Endometrial microvascular endothelial cells (primary cell): Measurements from ENCODE around the gene EYA2. TPM values are rescaled to one million over a fixed set of nuclear protein-coding genes. Genes with fewer than 3 reads are reported as not detected.

Source experiments
- in situ Hi-C: cut with HindIII; loops from 2 replicates; pipeline ENCODE4 v1.10.0; 2017; ENCODE audit warnings: low sequenced_read_pairs, low pct_unique_long_range_greater_than_20kb; ENCODE audit errors: inconsistent ontology term
- total RNA-seq: library from RNA; depleted of rRNA; stranded (reverse); fragments of >200 nt; gene quantifications from one replicate; pipeline ENCODE4 v1.2.3, GENCODE V29; 2015; ENCODE audit errors: inconsistent ontology term

The EYA2 gene
- total RNA-seq, 1 donor from 2014 or later: not detected

DNA sequence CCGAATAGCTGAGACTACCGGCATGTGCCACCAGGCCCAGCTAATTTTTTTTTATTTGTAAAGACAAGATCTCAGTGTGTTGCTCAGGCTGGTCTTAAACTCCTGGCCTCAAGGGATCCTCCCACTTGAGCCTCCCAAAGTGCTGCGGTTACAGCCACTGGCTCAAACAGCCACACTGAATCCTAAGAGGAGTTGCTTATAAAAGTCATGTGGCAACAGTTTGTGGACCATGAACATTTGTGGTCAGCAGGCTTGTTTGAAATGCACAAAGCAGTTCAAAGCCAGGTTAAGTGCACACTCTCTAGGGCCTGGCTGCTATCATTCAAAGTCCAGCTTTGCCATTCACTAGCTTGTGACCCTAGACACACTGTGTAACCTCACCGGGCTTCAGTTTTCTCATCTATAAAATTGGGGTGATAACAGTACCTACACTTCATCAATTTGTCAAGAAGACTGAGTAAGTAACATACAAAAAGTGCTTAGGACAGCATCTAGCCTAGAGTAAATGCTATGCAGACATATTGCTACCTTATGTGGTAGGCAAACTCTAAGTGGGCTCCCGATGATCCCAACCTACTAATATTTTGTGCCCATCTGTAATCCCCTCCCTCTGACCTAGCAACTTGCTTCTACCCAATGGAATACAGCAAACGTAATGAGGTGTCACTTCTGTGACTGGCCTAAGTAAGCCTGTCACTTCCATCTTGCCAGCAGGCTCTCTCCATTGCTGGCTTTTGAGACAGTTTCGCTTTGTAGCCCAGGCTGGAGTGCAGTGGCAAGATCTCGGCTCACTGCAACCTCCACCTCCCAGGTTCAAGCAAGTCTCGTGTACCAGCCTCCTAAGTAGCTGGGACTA is 338.9 kb downstream of the EYA2 start:
- in situ Hi-C loops: no loop called here

DNA sequence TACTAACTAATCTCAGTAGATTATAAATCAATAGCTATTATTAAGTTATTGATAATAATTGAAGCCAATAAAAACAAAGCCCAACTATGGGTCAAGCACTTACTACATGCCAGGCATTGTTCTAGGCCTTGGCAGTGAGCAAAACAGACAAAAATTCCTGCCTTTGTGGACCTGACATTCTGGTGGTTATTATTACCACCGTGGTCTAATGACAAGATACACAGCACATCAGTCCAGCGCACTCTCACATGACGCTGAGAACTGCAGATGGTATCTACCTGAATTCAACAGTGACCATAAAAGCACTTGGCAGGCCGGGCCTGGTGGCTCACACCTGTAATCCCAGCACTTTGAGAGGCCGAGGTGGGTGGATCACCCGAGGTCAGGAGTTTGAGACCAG is 340.5 kb downstream of the EYA2 start:
- in situ Hi-C loops: no loop called here

DNA sequence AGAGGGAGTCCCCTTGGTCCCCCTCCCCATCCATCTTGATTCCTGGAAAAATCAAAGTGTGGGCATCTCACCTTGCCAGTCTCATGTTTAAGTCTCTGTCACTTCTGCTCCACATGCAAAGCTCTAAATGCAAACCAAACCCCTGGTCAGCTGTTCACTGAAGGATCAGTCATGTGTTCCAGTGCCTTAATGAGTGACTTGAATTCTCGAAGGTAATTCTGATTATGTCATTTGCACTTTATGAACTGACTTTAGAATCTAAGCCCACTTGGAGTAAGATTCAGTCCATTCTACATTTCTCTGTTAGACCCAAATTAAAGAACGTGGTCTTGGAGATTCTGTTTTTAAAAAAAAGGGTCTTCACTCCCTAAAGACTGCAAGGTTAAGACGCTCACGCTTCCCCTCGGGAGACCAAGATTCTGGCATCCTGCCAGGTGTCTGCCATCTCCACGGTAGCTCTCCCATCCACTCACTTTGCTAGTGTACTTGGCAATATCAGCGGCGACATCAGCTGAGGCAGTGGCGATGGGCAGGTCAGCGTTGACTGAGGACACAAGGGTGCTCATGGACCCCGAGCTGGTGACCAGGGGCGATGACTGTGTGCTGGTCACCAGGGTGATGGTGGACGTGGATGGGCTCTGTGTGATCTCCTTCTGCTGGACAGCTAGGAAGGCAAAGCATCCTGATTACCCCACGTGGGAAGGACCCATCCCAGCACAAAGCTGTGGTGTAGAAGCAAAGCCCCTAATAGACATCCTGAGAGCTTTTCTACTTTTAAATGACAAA is 341.4 kb downstream of the EYA2 start:
- in situ Hi-C loops: no loop called here

DNA sequence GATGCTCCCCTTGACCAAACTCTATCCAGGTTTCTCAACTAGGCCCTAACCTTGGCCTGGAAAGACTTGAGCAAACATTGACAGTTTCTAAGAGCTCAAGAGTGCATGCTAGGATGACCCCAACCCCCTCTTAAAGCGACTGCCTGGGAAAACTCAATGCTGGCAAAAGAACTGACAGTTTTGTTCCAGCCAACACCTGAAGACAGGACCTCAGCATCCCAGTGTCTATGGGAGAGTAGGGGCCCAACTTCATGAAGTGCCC is 341.9 kb downstream of the EYA2 start:
- in situ Hi-C loops: no loop called here

DNA sequence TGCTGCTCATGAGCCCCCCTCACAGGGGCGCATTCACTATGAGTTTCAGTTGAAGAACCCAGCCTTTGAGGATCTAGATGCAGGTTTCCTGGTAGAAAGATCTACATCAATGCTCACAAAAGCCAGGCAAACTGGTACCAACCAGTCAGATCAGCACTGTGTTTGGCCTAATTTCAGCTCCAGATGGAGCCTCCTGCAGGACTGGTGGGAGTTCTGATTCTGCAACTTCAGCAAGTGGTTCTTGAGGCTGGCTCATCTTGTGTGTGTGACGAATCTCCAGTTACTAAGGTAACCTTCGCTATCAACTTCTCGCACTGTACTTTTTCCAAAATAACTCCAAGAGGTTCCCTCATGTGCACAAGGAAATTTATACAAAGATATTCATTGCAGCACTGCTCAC is 343.1 kb downstream of the EYA2 start:
- in situ Hi-C loops: no loop called here

Other genes with a start within 250 kb of the EYA2 start
- not detected for gene SLC13A3, start 243.4 kb upstream of the EYA2 start, total RNA-seq
- gene TP53RK, start 205.4 kb upstream of the EYA2 start, total RNA-seq: 31.6 TPM
- gene SLC2A10, start 185.2 kb upstream of the EYA2 start, total RNA-seq: 3.5 TPM